ENCODE results near the gene OR51B4. TPM values are rescaled to one million over a fixed set of nuclear protein-coding genes. Genes with fewer than 3 reads are reported as not detected.

Gene OR51B4
- total and polyA plus RNA-seq, 9 of the 15 experiments (the other 6 are each of a cell fraction or from before 2014, with no cell fraction given): 17.1 to 64.6 (median 39.9) TPM

DNA sequence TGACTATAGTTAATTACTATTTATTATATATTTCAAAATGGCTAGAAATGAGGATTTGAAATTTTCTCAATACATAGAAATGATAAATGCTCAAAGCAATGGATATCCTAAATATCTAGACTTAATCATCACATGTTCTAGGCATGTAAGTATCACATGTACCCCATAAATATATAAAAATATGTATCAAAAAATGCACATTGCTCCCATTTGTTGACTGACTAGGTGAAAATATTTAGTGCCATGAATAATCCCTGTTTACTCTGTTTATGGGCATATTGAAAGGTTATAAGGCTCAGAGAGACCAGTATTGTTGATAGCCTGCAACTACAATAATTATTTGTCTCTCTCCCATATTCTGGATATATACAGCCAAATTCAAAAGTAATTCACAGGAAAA lies 35.1 kb downstream of the OR51B4 start:
- CTCF ChIA-PET (ENCODE audit: low intra/inter-chr PET ratio): no interaction called here
- intact Hi-C loops (cut with micrococcal nuclease): no loop called here
- TF ChIP-seq ZBTB12 (CRISPR knock-in tag; IDR thresholded peaks at IDR 0.05) (no peak), ZNF431 (CRISPR knock-in tag; IDR thresholded peaks at IDR 0.05) (no peak), ELF1 (tag; IDR thresholded peaks at IDR 0.05) (no peak), CBX8 (IDR thresholded peaks at IDR 0.05; ENCODE audit: borderline replicate concordance, extremely low read depth, low read depth, low read length, poor library complexity, severe bottlenecking) (no peak), SRSF3 (IDR thresholded peaks at IDR 0.05; ENCODE audit: insufficient read depth, low read length) (no peak), TAF9B (IDR thresholded peaks at IDR 0.05; ENCODE audit: partially characterized antibody) (no peak), POLR2G (IDR thresholded peaks at IDR 0.05; ENCODE audit: low read depth, low read length) (peak; percentile 51), CREB1 (IDR thresholded peaks at IDR 0.05) (no peak), CREB1 (CRISPR knock-in tag; IDR thresholded peaks at IDR 0.05) (no peak), ZNF77 (CRISPR knock-in tag; IDR thresholded peaks at IDR 0.05) (0 out of 2 replicates have a peak, but pooled peaks have one; percentile 34), CREM (IDR thresholded peaks at IDR 0.05; ENCODE audit: low read depth) (no peak)
- TF ChIP-seq, protein P1, sequence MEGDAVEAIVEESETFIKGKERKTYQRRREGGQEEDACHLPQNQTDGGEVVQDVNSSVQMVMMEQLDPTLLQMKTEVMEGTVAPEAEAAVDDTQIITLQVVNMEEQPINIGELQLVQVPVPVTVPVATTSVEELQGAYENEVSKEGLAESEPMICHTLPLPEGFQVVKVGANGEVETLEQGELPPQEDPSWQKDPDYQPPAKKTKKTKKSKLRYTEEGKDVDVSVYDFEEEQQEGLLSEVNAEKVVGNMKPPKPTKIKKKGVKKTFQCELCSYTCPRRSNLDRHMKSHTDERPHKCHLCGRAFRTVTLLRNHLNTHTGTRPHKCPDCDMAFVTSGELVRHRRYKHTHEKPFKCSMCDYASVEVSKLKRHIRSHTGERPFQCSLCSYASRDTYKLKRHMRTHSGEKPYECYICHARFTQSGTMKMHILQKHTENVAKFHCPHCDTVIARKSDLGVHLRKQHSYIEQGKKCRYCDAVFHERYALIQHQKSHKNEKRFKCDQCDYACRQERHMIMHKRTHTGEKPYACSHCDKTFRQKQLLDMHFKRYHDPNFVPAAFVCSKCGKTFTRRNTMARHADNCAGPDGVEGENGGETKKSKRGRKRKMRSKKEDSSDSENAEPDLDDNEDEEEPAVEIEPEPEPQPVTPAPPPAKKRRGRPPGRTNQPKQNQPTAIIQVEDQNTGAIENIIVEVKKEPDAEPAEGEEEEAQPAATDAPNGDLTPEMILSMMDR (IDR thresholded peaks at IDR 0.05 in 2 of 3, conservative IDR thresholded peaks at IDR 0.05 in 1 of 3; ENCODE audit: insufficient read depth in 2 of 3, low read depth in 1 of 3, low read length in 3 of 3): no peak
- TF ChIP-seq, protein P2, sequence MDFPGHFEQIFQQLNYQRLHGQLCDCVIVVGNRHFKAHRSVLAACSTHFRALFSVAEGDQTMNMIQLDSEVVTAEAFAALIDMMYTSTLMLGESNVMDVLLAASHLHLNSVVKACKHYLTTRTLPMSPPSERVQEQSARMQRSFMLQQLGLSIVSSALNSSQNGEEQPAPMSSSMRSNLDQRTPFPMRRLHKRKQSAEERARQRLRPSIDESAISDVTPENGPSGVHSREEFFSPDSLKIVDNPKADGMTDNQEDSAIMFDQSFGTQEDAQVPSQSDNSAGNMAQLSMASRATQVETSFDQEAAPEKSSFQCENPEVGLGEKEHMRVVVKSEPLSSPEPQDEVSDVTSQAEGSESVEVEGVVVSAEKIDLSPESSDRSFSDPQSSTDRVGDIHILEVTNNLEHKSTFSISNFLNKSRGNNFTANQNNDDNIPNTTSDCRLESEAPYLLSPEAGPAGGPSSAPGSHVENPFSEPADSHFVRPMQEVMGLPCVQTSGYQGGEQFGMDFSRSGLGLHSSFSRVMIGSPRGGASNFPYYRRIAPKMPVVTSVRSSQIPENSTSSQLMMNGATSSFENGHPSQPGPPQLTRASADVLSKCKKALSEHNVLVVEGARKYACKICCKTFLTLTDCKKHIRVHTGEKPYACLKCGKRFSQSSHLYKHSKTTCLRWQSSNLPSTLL (IDR thresholded peaks at IDR 0.05): no peak
- TF ChIP-seq, protein P3, sequence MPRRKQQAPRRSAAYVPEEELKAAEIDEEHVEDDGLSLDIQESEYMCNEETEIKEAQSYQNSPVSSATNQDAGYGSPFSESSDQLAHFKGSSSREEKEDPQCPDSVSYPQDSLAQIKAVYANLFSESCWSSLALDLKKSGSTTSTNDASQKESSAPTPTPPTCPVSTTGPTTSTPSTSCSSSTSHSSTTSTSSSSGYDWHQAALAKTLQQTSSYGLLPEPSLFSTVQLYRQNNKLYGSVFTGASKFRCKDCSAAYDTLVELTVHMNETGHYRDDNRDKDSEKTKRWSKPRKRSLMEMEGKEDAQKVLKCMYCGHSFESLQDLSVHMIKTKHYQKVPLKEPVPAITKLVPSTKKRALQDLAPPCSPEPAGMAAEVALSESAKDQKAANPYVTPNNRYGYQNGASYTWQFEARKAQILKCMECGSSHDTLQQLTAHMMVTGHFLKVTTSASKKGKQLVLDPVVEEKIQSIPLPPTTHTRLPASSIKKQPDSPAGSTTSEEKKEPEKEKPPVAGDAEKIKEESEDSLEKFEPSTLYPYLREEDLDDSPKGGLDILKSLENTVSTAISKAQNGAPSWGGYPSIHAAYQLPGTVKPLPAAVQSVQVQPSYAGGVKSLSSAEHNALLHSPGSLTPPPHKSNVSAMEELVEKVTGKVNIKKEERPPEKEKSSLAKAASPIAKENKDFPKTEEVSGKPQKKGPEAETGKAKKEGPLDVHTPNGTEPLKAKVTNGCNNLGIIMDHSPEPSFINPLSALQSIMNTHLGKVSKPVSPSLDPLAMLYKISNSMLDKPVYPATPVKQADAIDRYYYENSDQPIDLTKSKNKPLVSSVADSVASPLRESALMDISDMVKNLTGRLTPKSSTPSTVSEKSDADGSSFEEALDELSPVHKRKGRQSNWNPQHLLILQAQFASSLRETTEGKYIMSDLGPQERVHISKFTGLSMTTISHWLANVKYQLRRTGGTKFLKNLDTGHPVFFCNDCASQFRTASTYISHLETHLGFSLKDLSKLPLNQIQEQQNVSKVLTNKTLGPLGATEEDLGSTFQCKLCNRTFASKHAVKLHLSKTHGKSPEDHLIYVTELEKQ (CRISPR knock-in tag; IDR thresholded peaks at IDR 0.05): no peak

More for the DNA sequence above, 35.1 kb downstream of the OR51B4 start:
- peaks cover 28% of the 10 kb centered on the region for H3K36me3 ChIP-seq (ENCODE audit: control insufficient read depth, insufficient read depth, low read length)
- no peaks in the 10 kb centered on the region for H4K20me1 ChIP-seq (replicated peaks; ENCODE audit: control insufficient read depth, insufficient read depth, low read length)
- POLR2A ChIA-PET: interaction anchor here (0.7 to 5.0 kb wide), 7 partner anchors 8 to 135 kb away, joined by 3 to 55 read pairs (median 13); no protein-coding TSS in a partner anchor
- no peaks in the 10 kb centered on the region for H3K9me1 ChIP-seq (ENCODE audit: control insufficient read depth, insufficient read depth, low read length)
- no peak overlapping the region for H3K4me2 ChIP-seq (ENCODE audit: insufficient read depth, low read length)
- H3K27me3 ChIP-seq (ENCODE audit: control insufficient read depth in 2 of 2, insufficient read depth in 2 of 2, low read length in 2 of 2): no peaks in the 10 kb centered on the region
- in situ Hi-C loops (cut with MboI): no loop called here
- FAIRE-seq (no peak), DNase-seq (ENCODE audit: extremely low read depth in 1 of 4, low spot score in 3 of 4) (no peak), ATAC-seq (no peak)
- peaks cover 42% of the 10 kb centered on the region for H3K79me2 ChIP-seq (ENCODE audit: control insufficient read depth, insufficient read depth, low read length)
- H2AFZ ChIP-seq (ENCODE audit: low read depth, low read length): no peak overlapping the region
- no TSS peak for BruUV-seq (replicated peaks)
- no peak overlapping the region for H3K4me3 ChIP-seq
- no peaks in the 10 kb centered on the region for H3K9me3 ChIP-seq (replicated peaks; ENCODE audit: control insufficient read depth, insufficient read depth, low read depth, low read length)
- H3K27ac ChIP-seq (ENCODE audit: extremely low read depth, low read depth, low read length): no peak overlapping the region; the same call in 2 of the 3 replicates
- no peak overlapping the region for H3K9ac ChIP-seq (ENCODE audit: insufficient read depth in 1 of 2, low read depth in 2 of 2, low read length in 2 of 2)
- peaks cover 0 to 28% of the 10 kb centered on the region in 2 experiments; a peak in 4 of 5 replicates for H3K4me1 ChIP-seq (replicated peaks in 1 of 2; ENCODE audit: control insufficient read depth in 2 of 2, insufficient read depth in 2 of 2, low read length in 2 of 2)
